ENCODE data around the gene ADAMTS13.

ADAMTS13 gene

DNA sequence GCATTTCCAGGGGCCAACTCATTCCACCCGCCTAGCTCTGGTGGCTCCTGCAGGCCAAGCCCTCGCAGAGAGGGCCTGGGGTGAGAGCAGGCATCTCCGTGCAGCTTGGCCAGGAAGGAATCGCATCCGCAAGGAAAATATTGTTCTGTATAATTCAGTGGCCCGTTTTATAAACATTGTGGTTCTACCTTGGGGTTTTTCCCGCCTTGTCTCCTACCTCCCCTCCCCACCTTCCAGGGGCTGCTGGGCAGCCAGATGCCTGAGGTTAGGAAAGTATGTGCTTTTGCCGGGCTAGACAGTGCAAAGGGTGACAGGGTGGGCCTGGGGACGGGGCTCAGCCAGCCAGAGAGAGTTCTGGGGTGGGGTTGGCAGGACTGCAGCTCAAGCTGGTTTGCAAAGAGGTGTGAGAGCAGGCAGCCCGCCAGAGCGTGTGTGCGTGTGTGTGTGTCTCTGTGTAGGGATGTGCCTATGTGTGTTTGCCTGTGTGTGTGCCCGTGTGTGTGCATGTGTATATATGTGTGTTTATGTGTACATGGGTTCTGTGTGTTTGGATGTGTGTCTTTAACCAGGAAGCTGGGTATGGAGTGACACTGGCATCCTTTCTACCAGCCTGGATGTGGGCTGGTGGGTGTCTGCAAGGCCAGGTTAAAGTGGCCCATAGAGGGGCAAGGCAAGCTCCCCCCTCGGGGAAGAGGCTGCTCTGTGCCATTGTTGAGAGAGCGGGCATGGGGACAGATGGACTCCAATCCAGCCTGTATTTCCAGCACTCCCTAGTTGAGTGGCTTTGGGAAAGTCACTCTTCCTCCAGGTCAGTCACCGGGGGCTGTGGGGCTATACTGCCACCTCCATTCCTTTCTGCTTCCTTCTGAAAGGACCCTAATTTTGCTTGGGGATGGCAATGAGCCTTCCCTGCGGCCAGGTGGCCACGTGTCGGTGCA lies 67.4 kb downstream of the ADAMTS13 start:
- DNase-seq (ENCODE audit: low spot score): no peak

- no peak for DNase-seq (ENCODE audit: low spot score)
These were observed 68.1 kb downstream of the ADAMTS13 start for GRCh38 chr9:133490201-133490681.

GRCh38 chr9:133490865-133491655 lies 68.9 kb downstream of the ADAMTS13 start:
- no peak for DNase-seq (ENCODE audit: low spot score)

GRCh38 chr9:133491656-133491925 lies 69.4 kb downstream of the ADAMTS13 start:
- DNase-seq (ENCODE audit: low spot score): no peak

GRCh38 chr9:133492061-133493021 lies 70.2 kb downstream of the ADAMTS13 start:
- DNase-seq (ENCODE audit: low spot score): no peak

DNA sequence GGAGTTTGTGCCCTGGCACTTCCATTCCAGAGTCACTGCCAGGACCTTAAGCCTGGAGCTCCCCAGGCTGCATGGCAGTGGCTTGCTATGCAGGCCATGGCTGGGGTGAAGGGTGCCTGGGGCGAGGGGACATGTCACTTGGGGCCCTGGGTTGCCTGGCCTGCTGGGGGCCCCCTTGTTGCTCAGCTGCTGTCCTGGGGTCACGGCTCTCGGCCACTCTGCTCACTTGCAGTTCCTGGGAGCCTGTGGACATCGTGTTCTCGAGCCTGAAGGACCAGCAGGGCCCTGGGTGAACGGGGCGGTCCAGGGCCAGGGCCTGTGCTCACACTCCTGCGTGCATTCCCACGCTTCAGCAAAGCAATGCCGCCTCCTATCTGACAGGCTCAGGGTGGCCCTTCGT lies 71.3 kb downstream of the ADAMTS13 start:
- no peak for DNase-seq (ENCODE audit: low spot score)

DNA sequence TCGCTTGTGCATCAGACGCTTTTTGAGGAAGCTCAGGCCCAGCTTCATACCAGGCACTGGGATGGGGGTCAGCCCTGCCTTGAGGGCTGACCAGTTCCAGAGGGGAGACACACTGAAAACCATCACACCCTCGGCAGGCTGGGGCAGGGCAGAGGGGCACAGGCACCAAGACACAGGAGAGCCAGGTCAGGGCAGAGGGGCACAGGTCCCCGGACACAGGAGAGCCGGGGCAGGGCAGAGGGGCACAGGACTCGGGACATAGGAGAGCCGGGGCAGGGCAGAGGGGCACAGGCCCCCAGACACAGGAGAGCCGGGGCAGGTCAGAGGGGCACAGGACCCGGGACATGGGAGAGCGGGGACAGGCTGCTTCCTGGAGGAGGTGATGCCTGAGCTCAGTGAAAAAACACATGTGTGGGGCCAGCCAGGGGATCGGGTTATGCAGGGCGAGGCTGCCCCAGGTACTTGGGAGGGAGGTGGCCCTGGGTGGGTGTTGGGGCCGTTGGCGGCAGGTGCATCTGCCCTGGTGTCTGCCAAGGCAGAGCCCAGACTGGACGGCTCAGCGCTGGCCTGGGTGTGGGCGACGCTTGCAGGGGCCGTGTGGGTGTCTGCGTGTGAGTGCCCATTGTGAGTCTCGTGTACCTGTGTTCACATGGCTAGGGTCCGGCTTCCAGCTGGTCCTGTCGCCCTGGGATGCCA lies 71.8 kb downstream of the ADAMTS13 start:
- no peak for DNase-seq (ENCODE audit: low spot score)

DNA sequence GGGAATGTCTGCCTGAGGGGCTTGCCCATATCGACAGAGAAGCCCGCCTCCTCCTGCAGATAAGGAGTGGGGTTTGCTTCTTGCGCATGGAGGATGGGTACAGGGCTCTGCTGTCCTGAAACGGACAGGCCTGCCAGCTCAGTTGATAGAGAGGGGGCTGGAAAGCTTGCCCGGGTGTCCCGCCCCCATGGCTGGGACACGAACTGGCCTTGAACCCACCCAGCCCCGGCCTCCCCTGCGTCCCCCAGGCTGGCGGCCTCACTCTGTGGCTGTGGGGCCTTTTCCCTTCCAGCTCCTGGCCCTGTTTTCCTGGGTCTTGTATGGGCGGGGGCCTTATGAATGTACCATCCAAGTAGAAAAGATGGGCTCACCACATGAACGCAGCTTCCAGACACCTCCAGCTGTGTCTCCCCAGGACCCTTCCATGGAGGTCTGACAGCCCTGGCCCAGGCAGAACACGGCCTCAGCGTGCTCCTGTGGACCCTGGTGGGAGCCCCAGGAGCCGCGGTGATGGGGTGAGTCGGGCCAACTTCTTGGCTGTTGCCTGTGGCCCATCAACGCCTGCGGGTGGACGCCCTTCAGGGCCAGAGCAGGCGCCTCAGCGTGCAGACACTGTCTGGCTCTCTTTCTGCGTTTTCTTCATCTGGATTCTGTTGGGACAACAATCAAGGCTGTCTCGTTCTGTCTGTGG lies 72.6 kb downstream of the ADAMTS13 start:
- DNase-seq (ENCODE audit: low spot score): no peak

DNA sequence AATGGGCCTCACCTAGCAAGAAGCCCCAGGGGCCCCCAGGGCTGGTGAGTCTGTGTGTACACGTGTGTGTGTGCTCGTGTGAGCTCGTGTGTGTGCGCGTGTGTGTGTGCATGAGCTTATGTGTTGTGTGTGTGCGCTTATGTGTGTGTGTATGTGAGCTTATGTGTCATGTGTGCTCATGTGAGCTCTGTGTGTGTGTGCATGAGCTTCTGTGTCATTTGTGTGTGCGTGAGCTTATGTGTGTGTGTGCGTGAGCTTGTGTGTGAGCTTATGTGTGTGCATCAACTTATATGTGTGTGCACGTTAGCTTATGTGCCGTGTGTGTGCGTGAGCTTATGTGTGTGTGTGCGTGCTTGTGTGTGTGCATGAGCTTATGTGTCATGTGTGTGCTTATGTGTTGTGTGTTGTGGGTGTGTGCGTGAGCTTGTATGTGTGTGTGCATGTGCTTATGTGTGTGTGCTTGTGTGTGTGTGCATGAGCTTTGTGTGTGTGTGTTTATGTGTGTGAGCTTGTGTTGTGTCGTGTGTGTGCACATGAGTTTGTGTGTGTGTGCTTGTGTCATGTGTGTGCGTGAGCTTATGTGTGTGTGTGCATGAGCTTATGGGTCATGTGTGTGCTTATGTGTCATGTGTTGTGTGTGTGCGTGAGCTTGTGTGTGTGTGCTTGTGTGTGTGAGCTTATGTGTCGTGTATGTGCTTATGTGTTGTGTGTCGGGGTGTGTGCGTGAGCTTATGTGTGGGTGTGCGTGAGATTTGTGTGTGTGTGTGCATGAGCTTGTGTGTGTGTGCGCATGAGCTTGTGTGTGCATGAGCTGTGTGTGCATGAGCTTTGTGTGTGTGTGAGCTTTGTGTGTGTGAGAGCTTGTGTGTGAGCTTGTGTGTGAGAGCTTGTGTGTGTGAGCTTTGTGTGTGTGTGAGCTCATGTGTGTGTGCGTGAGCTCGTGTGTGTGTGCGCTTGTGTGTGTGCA lies 73.4 kb downstream of the ADAMTS13 start:
- no peak for DNase-seq (ENCODE audit: low spot score)

DNA sequence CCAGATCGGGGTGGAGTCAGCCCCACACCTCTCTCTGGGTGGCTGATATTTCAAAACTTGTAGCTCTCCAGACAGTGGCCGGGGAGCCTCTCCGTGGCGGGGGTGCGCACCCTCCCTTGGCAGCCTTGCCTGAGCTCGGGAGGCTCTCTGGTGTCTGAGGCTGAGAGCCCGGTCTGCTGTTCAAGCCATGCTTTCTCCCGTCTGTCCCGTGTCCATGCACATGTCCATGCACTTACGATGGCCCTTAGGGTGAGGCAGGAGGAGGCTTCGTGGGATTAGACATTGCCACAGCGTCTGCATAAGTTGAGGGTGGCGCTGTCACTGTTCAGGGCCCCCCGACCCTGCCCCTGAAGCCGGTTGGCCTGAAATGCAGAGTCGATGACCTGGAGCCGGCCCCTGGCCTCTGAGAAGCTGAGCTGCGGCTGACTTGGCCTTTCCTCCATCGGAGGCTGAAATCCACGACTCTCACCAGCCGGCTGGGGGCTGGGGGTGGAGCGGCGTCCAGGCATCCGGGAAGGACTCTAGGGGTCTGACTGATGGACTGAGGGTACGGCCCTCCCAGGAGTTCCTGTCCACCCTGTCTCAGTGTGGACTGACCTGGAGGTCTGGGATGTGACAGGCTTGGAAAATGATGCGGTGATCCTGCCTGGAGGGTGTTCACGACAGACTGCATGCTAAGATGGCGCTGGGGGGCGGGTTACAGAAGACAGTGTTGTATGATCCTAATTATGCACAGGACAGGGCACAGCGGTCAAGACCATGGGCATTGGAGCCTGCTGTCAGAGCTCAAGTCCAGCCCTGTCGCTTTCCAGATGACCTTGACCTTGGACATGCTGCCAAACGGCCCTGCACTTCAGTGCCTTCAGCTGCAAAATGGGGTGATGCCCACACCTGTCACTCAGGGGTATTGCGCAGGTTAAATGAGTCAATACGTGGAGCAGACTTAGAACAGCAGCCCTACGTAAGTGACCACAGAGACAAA lies 75.0 kb downstream of the ADAMTS13 start:
- DNase-seq (ENCODE audit: low spot score): no peak

- no peak for DNase-seq (ENCODE audit: low spot score)
These were observed 77.1 kb downstream of the ADAMTS13 start for GRCh38 chr9:133499132-133499891.

- DNase-seq (ENCODE audit: low spot score): no peak
These were observed 77.7 kb downstream of the ADAMTS13 start for GRCh38 chr9:133499892-133500270.

GRCh38 chr9:133502112-133502511 lies 79.9 kb downstream of the ADAMTS13 start:
- DNase-seq (ENCODE audit: low spot score): no peak

DNA sequence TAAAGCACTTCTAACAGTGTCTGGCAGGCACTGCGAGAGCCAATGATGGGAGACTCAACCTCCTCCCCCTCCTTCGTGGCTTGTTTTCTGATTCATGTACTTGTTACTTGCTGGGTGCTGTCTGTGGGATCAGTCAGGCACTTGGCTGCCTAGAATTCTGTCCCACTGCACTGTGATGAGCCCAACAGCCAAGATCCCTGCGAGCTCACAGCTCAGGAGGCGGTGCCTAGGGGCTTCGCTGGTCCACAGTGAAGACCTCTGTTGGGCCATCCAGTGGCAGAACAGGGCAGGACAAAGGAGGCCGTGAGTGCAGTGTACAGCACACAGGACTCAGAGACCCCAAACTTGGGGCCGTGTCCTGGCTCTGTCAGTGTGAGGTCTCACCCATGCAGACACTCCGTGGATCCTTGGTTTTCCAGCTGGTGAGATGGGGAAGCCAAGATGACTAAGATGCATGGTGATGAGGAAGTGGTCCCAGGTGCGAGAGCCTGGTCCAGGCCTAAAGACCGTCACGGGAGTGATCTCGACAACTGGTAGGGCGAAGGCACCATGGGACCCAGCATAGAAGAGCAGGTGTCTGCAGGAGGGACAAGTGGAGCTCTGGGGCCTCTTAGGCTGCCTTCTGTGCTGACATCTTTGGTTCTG lies 83.1 kb downstream of the ADAMTS13 start:
- DNase-seq (ENCODE audit: low spot score): no peak

DNA sequence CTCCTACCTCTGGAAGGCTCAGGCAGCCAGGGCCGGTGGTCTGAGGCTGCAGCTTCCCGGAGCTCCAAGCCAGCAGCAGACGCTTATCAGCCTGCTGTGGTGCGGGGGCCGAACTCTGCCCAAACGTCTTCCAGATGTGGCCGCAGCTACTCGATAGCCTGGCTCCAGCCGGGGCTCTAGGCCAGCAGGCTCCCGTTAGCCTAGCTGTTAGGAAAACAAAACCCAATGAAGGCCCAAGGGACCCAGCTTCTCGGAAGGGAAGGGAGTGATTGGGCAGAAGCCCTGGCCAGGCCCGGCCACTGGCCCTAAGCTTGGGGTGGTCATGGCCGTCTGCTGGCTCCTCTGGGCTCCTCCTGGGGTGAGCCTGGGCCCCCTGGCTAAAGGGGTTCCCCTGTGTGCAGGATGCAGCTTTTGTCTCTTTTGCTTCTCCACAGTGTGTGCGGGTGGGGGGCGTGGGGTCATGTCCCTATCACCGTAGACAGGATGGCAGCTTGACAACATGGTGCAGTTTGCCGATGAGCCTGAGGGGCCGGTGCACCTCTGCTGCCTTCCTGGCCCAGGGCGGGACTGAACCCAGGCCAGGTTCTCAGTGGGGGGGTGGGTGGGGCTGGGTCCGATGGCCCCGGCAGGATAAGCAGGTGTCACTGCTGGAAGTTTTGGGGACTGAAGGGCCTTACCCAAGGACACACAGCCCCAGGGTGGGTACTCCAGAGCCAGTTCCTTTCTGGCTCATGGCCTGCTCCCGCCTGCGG lies 83.9 kb downstream of the ADAMTS13 start:
- DNase-seq (ENCODE audit: low spot score): no peak

DNA sequence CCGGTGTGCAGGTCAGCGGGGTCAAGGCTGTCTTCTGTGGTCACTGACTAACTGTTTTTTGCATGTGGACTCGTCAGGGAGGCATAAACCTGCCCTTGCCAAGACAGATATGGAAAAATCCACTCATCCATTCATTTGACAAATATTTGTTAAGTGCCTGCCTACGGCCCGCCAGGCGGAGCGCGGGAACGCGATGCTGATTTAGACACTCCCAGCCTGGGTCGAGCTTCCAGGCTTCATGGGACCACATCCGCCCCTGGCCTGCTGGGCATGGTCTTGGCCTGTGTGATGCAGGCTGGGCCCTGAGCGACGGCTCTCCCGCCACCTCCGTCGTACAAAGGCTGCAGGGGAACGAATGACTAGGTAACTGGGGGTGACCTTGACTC lies 84.5 kb downstream of the ADAMTS13 start:
- no peak for DNase-seq (ENCODE audit: low spot score)
